HG02571 (cell line): ENCODE results near the gene TNFRSF4.

ENCODE experiments used
- ATAC-seq: cut with Tn5 transposase; IDR thresholded peaks from one replicate; pipeline ENCODE4 v1.9.1; 2021; ENCODE audit warnings: mild to moderate bottlenecking, moderate library complexity; ENCODE audit not compliant: unreplicated experiment

TNFRSF4 gene

DNA sequence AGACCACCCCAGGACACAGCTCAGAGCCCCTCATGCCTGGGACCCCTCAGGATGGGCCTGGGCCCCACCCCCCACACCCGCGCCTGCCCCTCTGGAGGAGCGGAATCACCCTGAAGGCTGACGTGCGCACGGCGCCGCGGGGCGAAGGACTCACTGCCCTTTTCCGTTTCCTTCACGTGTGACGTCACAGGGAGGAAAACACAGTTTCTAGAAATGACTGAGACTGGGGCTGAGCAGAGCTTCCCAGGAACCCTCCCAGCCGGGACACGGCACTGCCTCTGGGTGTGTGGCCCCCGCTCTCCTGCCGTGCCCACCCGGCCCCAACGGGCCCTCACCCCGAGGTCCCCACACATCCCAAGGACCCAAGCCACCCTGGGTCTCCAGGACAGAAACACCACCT lies 5.4 kb upstream of the TNFRSF4 start:
- ATAC-seq = no peak

- no peak for ATAC-seq
These were observed 4.7 kb upstream of the TNFRSF4 start for GRCh38 chr1:1218524-1219200.

GRCh38 chr1:1217621-1218523 lies 3.9 kb upstream of the TNFRSF4 start:
- ATAC-seq = no peak

- no peak for ATAC-seq
These were observed 3.0 kb upstream of the TNFRSF4 start for GRCh38 chr1:1216770-1217620.

GRCh38 chr1:1215881-1216605 lies 2.1 kb upstream of the TNFRSF4 start:
- ATAC-seq = no peak

- ATAC-seq = no peak
These were observed 1.2 kb upstream of the TNFRSF4 start for GRCh38 chr1:1215080-1215676.

DNA sequence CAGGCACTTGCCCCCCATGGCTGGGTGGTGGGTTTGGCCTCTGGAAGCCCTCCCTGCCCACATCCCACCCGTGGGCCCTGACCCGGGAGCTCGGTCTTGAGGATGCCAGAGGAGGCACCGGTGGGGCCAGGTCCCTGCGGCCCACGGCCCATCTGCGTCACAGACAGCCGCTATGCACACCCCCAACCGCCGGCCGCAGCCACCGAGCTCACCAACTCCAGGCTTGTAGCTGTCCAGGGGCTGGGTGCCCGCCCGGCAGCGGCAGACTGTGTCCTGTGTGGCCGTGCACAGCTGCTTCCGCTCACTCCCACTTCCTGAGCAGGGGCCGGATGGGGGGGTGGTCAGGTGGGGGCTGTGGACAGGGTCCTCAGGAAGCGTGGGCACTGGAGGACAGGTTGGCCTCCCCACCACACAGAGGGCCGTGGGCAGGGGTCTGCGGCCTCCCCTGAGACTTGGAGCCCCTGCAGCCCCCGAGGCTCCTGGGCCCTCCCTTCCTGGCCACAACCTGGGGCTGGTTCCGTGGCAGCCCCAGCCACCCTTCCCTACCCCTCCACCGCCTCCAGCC lies 1.1 kb downstream of the TNFRSF4 start:
- no peak for ATAC-seq

- ATAC-seq = no peak
These were observed 2.2 kb downstream of the TNFRSF4 start for GRCh38 chr1:1211541-1212441.

DNA sequence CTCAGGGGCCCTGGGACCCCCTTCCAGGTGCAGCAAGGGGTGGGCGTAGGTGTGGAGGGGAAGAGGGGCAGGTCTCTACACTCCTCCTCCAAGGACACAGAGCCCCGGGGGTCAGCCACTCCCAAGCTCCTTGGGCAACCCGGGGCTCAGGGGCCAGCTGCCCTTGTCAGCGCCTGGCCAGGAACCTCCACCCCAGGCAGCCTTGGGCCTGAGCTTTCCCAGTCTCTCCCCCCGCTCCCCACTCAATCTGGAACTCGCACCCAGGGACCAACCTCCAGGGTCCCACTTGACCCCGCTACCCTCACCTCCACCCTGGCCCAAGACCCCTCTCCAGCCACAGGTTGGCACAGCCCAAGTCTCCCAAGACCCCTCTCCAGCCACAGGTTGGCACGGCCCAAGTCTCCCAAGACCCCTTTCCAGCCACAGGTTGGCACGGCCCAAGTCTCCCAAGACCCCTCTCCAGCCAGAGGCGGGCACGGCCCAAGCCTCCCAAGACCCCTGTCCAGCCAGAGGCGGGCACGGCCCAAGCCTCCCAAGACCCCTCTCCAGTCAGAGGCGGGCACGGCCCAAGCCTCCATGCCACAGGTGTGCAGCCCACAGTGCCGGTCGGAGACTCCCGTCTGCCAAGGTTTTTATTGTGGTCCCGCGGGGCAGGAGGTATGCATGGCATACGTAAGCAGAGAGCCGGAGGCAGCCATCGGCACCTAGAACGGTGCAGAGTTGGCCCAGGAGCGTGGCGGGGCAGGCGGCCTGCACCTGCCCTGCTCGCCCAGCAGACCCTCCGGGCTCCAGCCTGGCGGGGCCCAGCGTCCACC lies 3.0 kb downstream of the TNFRSF4 start:
- no peak for ATAC-seq

- no peak for ATAC-seq
These were observed 5.1 kb downstream of the TNFRSF4 start for GRCh38 chr1:1208713-1209433.

DNA sequence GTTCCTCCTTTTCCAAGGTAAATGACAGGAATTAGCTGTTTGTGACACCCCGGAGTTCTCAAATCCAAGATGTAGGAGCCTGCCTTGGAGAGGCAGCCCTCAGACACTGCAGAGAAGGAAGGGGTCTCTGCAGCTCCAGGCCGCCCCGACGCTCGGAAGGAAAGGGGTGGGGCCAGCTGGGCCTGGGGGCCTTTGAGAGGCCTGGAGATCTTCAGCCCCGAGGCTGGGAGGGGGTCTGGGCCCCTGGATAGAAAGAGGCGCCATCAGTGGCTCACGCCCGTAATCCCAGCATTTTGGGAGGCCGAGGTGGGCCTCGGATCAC lies 6.4 kb downstream of the TNFRSF4 start:
- no peak for ATAC-seq

DNA sequence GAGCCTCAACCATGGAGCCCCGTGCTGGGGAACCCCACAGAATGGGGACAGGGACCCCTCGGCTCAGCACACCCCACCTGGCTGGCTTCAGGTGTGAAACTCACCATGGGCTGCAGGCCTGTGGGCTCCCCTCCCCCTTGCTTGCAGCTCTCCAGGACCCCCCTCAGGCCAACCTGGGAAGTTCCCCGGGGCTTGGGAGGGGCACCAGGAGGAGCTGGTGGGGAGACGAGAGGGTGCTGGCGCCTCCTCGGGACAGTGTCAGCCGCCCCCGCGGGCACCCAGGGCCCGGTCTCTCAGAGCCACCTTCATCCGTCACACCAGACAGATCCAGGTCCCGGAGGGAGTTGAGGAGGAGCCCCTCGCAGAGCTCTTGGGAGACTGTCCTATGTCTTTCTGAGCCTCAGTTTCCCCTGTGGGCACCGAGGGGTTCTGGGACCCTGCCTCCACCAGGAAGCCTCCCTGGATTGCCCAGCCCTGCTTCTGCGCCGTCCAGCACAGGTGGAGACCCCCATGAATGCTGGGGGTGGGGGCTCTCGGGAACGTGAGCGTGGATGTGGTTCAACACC lies 6.9 kb downstream of the TNFRSF4 start:
- ATAC-seq = no peak

GRCh38 chr1:1206376-1206965 lies 7.5 kb downstream of the TNFRSF4 start, which contains the start of gene TNFRSF18:
Gene TNFRSF18, minus strand, starts transcription at chr1:1206592. Its CDS starts 21 bp downstream, at chr1:1206571.
- no peak for ATAC-seq

DNA sequence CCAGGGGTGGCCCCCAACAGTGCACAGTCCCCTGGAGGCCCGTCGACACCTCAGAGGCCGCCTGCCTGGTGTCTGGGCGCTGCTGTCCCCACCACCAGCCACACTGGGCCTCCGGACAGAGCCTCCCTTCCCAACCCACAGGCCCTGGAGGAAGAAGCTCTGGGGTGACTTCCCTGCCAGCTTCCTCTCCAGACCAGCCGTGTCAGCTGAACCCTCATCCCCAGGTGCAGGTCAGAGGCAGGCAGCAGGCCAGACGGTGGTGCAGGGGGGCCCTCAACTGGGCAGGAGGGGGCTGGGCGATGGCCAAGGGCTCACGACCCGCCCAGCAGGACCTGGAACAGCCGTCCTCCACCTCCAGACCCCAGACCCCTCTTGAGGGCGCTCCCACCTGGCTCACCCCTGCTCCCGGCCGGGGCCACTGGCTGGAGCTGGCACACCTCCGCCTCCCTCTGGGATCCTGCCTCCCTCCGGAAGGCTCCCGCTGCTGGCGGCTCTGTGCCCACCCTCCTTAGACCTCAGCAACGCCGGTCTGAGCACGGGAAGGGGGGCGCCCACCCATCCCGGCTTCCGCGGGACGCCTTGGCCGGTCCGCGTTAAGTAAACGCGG lies 8.1 kb downstream of the TNFRSF4 start:
- no peak for ATAC-seq

- no peak for ATAC-seq
These were observed 8.8 kb downstream of the TNFRSF4 start for GRCh38 chr1:1204998-1205768.
